Middle frontal gyrus (tissue), 1 donor: Measurements from ENCODE around the gene SRRM1.
"Not testable (repeated sequence)": the region's sequence is repeated elsewhere in the genome, so short reads cannot be mapped to it uniquely, and the experiment has no call there.

ENCODE experiments used
- DNase-seq: peaks from one replicate; pipeline ENCODE4 v3.0.0-alpha.2; 2015; ENCODE audit warnings: low spot score; ENCODE audit errors: extremely low spot score

Gene SRRM1

GRCh38 chr1:24693827-24694379, 50.8 kb downstream of the SRRM1 start:
- DNase-seq = no peak

GRCh38 chr1:24694380-24694843, 51.3 kb downstream of the SRRM1 start:
- no peak for DNase-seq

GRCh38 chr1:24695202-24695974, 52.3 kb downstream of the SRRM1 start:
- no peak for DNase-seq

GRCh38 chr1:24696041-24696755, 53.1 kb downstream of the SRRM1 start:
- DNase-seq = no peak

GRCh38 chr1:24696756-24697330, 53.7 kb downstream of the SRRM1 start:
- DNase-seq = no peak

- not testable (repeated sequence) for DNase-seq
Measured at GRCh38 chr1:24697453-24698001, 54.4 kb downstream of the SRRM1 start.

- not testable (repeated sequence) for DNase-seq
Measured at GRCh38 chr1:24698326-24698725, 55.2 kb downstream of the SRRM1 start.

GRCh38 chr1:24699628-24700027, 56.5 kb downstream of the SRRM1 start:
- no peak for DNase-seq

GRCh38 chr1:24702511-24703293, 59.6 kb downstream of the SRRM1 start:
- DNase-seq = no peak

- peak; percentile 40 for DNase-seq
Measured at GRCh38 chr1:24704411-24705259, 61.5 kb downstream of the SRRM1 start.

- DNase-seq = peak; percentile 27
Measured at GRCh38 chr1:24705260-24706073, 62.4 kb downstream of the SRRM1 start.

- not testable (repeated sequence) for DNase-seq
Measured at GRCh38 chr1:24706074-24706389, 62.9 kb downstream of the SRRM1 start.

- no peak for DNase-seq
Measured at GRCh38 chr1:24707687-24708086, 64.6 kb downstream of the SRRM1 start.

GRCh38 chr1:24708938-24709337, 65.8 kb downstream of the SRRM1 start:
- no peak for DNase-seq

- DNase-seq = no peak
Measured at GRCh38 chr1:24709791-24710441, 66.8 kb downstream of the SRRM1 start.

GRCh38 chr1:24711329-24711728, 68.2 kb downstream of the SRRM1 start:
- no peak for DNase-seq

GRCh38 chr1:24713176-24713575, 70.1 kb downstream of the SRRM1 start:
- DNase-seq = no peak

GRCh38 chr1:24713736-24714135, 70.6 kb downstream of the SRRM1 start:
- DNase-seq = no peak
